GM12878 (cell line): Measurements from ENCODE around the gene MROH8. TPM values are rescaled to one million over a fixed set of nuclear protein-coding genes. Genes with fewer than 3 reads are reported as not detected.

Source experiments
- CHD1 ChIP-seq: IDR thresholded peaks from 2 replicates; pipeline ENCODE4 v1.6.1; 2012; ENCODE audit warnings: low read depth, low read length, improper control_type of control experiment
- DPF2 ChIP-seq: fragments of 450-650 bp; IDR thresholded peaks from 2 replicates; pipeline ENCODE4 v1.6.1; 2017; ENCODE audit warnings: mild to moderate bottlenecking
- ELK1 ChIP-seq: IDR thresholded peaks from 2 replicates; pipeline ENCODE4 v1.6.1; 2012; ENCODE audit warnings: low read depth, low read length, improper control_type of control experiment
- FOS ChIP-seq: IDR thresholded peaks from 3 replicates; pipeline ENCODE4 v1.6.1; 2011; ENCODE audit warnings: borderline replicate concordance; ENCODE audit not compliant: insufficient read length; ENCODE audit errors: extremely low read depth
- FOXM1 ChIP-seq: IDR thresholded peaks from 2 replicates; pipeline ENCODE4 v1.6.1; 2012; ENCODE audit warnings: low read depth, mild to moderate bottlenecking, inconsistent platforms, low read length, moderate library complexity
- HSF1 ChIP-seq: fragments of 150-350 bp; IDR thresholded peaks from 2 replicates; pipeline ENCODE4 v1.6.1; 2014; ENCODE audit warnings: mild to moderate bottlenecking, low read depth, low read length
- KLF5 ChIP-seq: fragments of 450-650 bp; IDR thresholded peaks from 2 replicates; pipeline ENCODE4 v1.6.1; 2014; ENCODE audit warnings: mild to moderate bottlenecking; ENCODE audit not compliant: partially characterized antibody
- LARP7 ChIP-seq: fragments of 450-650 bp; IDR thresholded peaks from 2 replicates; pipeline ENCODE4 v1.6.1; 2017; ENCODE audit warnings: mild to moderate bottlenecking
- MAX ChIP-seq: IDR thresholded peaks from 2 replicates; pipeline ENCODE4 v1.6.1; 2012; ENCODE audit warnings: low read depth, low read length, improper control_type of control experiment
- NFYA ChIP-seq: IDR thresholded peaks from 2 replicates; pipeline ENCODE4 v1.6.1; 2011; ENCODE audit warnings: low read depth, mild to moderate bottlenecking, low read length, improper control_type of control experiment, borderline replicate concordance
- NKRF ChIP-seq: fragments of 450-650 bp; conservative IDR thresholded peaks from 2 replicates; pipeline ENCODE4 v1.6.1; 2017; ENCODE audit warnings: mild to moderate bottlenecking, moderate library complexity
- PAX5 ChIP-seq: IDR thresholded peaks from 2 replicates; pipeline ENCODE4 v1.6.1; 2011; ENCODE audit warnings: low read depth, low read length, borderline replicate concordance
- RB1 ChIP-seq: fragments of 450-650 bp; formaldehyde crosslinking; IDR thresholded peaks from 2 replicates; pipeline ENCODE4 v1.6.1; 2017; ENCODE audit warnings: mild to moderate bottlenecking, borderline replicate concordance
- SPI1 ChIP-seq: IDR thresholded peaks from 2 replicates; pipeline ENCODE4 v1.6.1; 2011; ENCODE audit warnings: low read depth, mild to moderate bottlenecking, low read length, moderate library complexity, borderline replicate concordance; ENCODE audit not compliant: insufficient read depth
- TBL1XR1 ChIP-seq: IDR thresholded peaks from 2 replicates; pipeline ENCODE4 v1.6.1; 2012; ENCODE audit warnings: low read depth, low read length, improper control_type of control experiment
- ZBED1 ChIP-seq: IDR thresholded peaks from 2 replicates; pipeline ENCODE4 v1.6.1; 2016; ENCODE audit warnings: borderline replicate concordance
- ZNF592 ChIP-seq: fragments of 450-650 bp; IDR thresholded peaks from 2 replicates; pipeline ENCODE4 v1.6.1; 2017; ENCODE audit warnings: mild to moderate bottlenecking, moderate library complexity
- polyA plus RNA-seq, 11 experiments: library from polyadenylated mRNA; depleted of rRNA in 4 of 11; unstranded in 6 of 11; stranded (reverse) in 5 of 11; fragments of >200 nt; fragmentation: Nextera tagmentation in 4 of 11; fragmentation: Illumina TruSeq in 1 of 11; extraction: Ambion mirVana in 4 of 11; extraction: Trizol in 1 of 11; gene quantifications; 1 replicate in 1 of 11; 2 replicates in 10 of 11; pipeline versions ENCODE4 v1.2.1 to v1.2.3, GENCODE V29; 2011 to 2016; ENCODE audit warnings: inconsistent platforms in 2 of 11, missing spikeins in 2 of 11, low read depth in 1 of 11
- total RNA-seq, 4 experiments: library from RNA; depleted of rRNA in 3 of 4; stranded (reverse); fragments of >200 nt in 3 of 4; fragmentation: Illumina TruSeq in 1 of 4; extraction: Trizol in 1 of 4; gene quantifications; 2 replicates each; pipeline versions ENCODE4 v1.2.1 to v1.2.3, GENCODE V29; 2013 to 2021

MROH8 gene
- total and polyA plus RNA-seq, 10 of the 15 experiments (the other 5 are each of a cell fraction or from before 2014, with no cell fraction given): 0.16 to 2.8 (median 1.8) TPM

GRCh38 chr20:37178839-37179682, at the start of gene MROH8, which contains the start of gene RPN2 (continued):
- peak; percentile 45 for TF ChIP-seq NKRF
- TF ChIP-seq FOXM1: no peak
- TF ChIP-seq ZBED1: no peak
- TF ChIP-seq NFYA: peak; percentile 60
- peak; percentile 73 for TF ChIP-seq LARP7
- TF ChIP-seq ELK1: 0 out of 2 replicates have a peak, but pooled peaks have one; percentile 52
- no peak for TF ChIP-seq PAX5
- TF ChIP-seq DPF2: peak; percentile 96; the same call in 1 of the 2 replicates
- peak; percentile 31; the same call in 1 of the 2 replicates for TF ChIP-seq SPI1
- peak; percentile 46; the same call in 1 of the 2 replicates for TF ChIP-seq MAX
- peak; percentile 24; the same call in 1 of the 2 replicates for TF ChIP-seq HSF1
- no peak for TF ChIP-seq ZNF592
- peak; percentile 55 for TF ChIP-seq FOS
- peak; percentile 95; the same call in 1 of the 2 replicates for TF ChIP-seq RB1
- TF ChIP-seq TBL1XR1: peak; percentile 55; the same call in 1 of the 2 replicates
- peak; percentile 100 for TF ChIP-seq KLF5
- TF ChIP-seq CHD1: peak; percentile 99
